ENCODE measurements around the gene TRIM17.
A peak's percentile ranks its signal among the peaks of the same experiment; 100 is the strongest.

DNA sequence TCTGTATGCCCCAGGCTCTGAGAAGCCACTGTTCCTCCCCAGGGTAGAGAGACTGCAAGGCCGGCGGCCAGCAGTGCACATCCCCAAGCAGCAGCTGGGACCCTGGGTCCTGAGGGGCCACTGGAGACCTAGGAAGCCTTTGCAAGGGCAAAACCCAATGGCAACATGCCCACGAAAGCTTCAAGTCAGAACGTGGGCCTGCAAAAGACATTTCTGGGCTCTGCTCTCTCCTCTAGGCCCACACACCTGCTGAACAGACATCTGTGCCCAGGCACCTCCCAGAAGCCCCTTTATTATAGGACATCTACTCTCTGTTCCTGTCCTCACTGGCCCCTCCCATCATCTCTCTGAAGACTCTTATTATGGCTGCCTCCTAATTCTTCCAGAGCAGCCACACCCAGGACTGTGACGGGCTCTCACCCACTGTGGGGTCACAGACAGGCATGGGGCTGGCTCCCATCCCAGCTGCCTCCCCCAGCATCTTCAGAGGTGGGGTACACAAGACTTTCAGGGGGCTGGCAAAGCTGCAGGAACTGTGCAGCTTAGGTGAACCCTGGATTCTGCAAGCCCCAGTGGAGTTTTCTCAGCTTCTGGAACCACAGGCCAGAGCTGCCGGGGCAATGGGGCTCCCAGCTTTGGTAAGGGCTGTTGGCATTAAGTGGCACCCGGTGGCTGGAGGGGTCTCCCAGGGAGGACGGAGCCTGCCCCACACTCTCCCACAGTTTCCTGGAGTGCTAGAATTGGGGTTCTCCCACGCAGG lies 22.7 kb downstream of the TRIM17 start:
- TF ChIP-seq EZH2 (IDR thresholded peaks at IDR 0.05; ENCODE audit: low read depth) (no peak), CTCF (conservative IDR thresholded peaks at IDR 0.05) (0 out of 2 replicates have a peak, but pooled peaks have one; percentile 3)
